IPS-NIHi11 (cell line): ENCODE measurements around the gene HIPK2.

Experiments used
- DNase-seq: peaks from one replicate; pipeline ENCODE4 v3.0.0; 2012; ENCODE audit warnings: mixed read lengths, low spot score

Gene HIPK2

DNA sequence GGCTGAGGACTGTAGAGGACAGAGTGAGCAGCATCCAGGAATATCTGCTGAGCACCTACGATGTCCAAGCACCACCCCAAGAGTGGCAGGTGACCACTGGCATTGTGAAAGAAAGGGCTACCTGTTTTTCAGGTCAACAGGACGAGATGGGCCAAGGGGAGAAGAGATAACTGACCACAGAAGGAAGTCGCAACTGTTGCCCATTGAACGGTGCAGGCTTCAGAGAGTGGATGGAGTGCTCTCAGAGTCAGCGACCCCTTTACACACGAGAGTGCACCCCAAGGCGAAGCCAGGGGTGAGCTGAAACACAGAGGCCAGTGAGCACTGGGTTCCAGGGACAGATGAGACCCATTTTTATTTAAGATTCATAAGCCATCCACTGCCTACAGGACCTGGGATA lies 42.3 kb downstream of the HIPK2 start:
- DNase-seq: no peak

DNA sequence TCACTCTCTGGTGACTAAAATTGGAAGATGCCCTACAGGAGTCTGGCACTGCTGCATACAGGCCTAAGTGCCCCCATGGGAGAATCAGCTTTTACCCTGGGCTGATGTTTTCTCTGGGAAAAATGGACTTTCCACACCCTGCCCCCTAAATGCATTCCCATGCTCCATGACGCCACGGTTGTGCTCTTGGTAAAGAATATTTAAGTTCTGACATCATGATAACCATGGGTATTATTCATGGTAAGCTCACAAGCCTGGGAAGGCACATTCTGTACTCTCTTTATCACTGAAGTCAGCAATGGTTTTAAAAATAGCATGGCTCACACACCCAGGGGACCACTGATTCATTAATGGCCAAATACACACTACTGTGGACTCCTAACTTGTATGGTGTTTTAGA lies 43.4 kb downstream of the HIPK2 start:
- DNase-seq: no peak

DNA sequence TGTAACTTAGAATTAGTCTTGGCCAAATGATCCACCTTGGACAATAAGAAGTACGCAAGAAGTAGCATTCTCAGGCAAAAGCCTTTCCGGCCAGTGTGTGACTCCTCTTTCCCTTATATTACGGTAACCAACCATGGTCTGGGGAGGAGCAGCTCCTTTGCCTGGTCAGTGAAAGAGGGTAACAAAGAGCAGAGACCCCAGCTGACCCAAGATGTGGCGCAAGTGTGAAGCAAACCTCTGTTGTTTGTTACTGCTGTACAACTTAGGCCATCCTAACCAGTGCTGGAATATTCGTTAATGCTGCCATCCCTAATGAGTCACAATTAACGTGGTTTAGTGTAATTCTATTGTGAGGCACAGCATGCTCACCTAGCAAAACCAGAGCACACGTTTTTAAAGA lies 44.0 kb downstream of the HIPK2 start:
- DNase-seq: no peak

DNA sequence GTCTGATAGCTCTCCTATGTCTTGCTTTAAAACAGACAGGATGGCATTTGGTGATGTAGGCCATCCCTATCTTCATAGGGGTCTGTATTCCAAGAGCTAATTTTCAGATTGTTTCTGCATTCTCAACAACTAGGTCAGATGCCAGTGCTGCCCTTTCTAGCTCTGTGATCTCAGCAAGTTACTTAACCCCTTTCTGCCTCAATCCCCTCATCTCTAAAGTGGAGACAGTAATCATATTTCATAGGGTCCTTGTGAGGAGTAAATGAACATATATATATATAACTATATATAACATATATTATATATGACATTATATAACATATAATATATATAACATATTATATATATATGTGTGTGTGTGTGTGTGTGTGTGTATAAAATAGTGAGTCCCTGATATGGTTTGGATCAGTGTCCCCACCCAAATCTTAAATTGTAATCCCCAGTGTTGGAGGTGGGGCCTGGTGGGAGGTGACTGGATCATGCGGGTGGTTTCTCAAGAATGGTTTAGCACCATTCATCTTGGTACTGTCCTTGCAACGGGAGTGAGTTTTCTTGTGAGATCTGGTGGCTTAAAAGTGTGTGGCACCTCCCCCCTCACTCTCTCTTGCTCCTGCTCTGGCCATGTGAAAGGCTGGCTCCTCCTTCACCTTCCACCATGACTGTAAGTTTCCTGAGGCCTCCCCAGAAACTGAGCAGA lies 45.2 kb downstream of the HIPK2 start:
- DNase-seq: no peak

DNA sequence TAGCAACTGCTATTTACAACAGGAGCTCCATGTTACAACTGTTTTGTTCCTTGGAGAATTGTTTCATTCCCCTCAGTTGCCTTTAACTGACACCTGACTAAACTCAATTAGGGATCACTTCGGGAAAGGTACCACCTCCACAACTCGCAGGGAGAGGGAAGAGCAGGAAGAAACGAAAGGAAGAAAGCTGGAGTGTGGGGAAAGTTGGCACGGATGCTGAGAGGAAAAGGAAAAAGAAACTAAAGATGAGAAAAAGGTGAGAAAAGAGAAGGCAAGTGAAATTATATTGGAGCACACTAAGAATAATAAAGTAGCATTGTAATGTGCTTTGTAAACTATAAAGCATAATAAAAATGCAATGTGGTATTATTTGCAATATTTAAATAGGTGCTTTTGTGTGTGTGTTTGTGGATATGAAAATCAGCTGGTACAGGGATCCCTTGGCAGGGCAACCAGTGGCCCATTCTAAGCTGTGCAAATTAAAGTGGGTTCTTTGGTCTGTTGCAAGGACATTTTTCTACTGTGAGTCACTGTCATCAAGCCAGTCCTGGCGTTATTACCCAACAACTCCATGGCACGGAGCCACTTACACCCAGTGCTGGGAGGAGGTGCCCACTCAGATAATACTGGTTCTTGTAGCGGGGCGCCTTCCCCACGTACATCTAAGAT lies 45.9 kb downstream of the HIPK2 start:
- peak; percentile 51 for DNase-seq

DNA sequence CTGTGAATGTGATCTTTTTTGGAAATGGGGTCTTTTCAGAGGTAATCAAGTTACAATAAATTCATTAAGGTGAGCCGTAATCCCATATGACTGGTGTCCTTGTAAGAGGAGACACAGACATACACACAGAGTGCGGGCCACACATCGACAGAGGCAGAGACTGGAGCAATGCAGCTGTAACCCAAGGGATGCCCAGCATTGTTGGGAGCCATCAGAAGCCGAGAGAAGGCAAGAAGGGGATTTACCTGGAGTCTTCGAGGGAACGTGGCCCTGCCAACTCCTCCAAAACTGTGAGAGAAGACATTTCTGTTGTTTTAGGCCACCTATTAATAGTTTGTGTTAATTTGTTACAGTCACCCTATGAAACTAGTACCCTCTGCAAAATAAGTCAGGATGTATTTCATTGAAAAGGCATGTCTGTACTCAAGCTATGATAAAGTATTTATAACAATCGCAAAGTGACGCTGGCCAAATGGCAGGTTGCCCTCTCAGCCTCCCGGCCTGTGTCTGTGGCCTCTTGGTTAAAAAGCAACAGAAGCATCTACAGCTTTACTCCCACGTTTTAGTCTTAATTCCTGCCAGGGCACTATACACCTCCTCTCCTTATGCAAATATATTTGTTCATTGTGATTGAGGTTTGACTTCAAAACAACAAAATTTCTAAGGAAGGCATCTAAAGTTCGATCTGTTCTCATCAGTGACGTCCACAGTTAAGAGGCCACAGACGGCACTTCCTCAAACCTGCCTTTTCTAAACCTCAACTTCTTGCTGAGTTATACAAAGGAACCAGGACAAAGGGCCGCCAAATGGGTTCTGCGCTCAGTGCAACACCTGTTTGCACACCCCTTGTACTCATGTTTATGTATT lies 46.8 kb downstream of the HIPK2 start:
- no peak for DNase-seq

DNA sequence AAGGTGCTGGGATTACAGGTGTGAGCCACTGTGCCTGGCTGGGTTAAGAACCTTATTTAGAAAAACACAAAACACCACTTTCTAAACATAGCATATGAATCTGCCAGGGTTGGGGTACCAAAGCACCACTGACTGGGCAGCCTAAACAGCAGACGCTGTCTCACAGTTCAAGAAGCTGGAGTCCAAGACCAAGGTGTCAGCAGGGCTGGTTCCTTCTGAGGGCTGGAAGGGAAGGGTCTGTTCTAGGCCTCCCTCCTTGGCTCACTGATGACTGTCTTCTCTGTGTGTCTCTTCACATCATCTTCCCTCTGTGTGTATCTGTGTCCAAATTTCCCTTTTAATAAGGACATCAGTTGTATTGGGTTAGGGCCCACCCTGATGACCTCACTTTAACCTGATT lies 49.6 kb downstream of the HIPK2 start:
- DNase-seq: no peak

DNA sequence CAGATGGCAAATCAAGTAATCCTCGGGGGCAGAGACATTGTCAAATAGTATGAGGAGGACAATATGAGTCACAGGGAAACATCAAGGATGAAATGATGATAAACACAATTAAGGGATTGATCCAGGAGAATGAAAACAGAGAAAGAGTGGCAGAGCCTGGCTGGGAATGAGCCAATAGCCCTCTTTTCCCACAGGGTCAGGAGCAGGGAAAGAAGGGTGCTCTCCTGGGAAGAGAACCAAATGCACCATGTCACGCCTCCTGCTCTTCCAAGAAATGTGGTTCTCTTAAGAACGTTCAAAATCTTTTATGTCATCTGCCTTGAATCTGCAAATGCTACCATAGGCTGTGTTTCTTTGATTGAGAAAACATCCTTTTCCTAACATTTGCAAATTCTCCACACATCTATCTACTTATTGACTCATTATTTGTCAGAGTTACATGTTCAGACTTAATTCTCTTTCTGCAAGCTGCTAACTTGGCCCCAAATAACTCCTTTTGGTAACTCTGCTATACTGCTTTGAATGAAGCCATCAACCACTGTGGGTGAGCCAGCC lies 50.6 kb downstream of the HIPK2 start:
- no peak for DNase-seq

DNA sequence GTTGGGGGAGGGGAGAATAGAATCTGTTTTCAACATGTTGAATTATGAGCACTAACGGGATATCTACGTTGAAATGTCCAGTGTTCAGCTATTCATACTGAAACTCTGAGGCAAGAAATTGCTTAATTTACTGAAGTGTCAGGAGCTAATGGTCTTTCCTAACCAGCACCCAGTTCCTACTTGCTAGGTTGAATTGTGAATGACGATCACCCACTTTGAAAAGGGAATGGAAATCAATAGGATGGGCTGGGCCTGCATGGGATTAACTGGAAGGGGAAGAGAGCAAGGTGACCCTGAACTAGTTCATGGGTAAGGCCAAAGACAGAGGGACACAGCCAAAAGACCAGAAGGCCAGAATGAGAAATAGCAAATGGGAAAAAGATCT lies 51.3 kb downstream of the HIPK2 start:
- DNase-seq: no peak

DNA sequence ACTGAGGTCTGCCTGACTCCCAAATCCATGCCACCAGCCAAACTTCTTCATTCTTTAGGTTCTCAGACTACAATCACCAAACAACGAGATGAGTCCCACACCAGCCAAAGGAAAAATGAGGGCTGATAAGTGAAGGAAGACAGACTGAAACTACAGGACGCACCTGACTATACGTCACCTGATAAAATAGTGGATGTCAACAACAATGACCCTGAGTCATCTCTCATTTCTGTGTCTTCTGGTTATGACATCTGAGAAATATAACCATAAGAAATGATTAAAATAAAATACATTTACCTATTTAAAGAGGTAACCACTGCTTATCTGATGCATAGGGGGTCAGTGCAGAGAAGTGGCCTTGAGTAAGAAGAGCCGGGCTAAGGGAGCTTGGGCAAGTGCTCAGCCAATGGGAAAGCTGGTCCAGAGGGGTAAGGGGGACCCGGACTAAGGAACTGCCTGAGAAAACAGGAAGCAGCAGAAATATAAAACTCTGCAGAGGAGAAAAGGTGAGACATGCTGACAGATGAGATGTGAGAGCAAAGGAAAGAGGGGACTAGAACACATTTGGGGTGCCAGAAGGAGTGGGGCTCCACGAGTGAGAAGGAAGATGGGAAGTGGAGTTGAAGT lies 51.8 kb downstream of the HIPK2 start:
- DNase-seq: no peak

DNA sequence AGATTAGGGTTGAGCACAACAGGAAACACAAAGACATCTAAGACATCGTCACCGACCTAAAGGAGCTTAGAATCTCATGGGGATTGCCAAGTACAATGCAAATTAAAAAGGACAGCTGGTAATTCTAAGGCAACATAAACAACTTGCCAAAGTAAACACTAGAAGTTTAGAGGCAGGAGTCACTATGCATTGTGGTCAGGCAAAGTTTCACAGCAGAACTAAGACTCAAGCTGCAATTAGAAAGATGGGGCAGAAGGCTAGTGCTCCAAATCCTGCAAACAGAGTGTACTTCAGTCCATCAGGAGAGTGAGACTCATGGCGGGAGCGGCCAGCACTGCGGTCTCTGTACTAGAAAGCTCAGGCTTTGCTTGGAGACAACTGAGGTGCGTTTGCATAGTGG lies 52.7 kb downstream of the HIPK2 start:
- DNase-seq: no peak

DNA sequence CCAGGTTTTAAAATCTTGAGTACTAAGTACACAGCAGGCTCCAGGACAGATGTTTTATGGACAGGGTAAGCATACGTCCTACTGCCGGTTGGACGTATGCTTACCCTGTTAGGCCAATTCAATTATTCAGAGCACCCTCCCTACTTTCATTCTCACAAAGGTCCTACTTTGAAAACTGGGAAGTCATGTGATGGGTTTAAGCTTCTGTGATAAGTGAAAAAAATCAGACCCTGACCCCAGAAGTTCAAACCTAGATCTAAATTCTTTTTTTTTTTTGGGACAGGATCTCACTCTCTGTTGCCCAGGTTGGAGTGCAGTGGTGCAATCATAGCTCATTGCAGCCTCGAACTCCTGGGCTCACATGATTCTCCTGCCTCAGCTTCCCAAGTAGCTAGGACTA lies 55.2 kb downstream of the HIPK2 start:
- no peak for DNase-seq

DNA sequence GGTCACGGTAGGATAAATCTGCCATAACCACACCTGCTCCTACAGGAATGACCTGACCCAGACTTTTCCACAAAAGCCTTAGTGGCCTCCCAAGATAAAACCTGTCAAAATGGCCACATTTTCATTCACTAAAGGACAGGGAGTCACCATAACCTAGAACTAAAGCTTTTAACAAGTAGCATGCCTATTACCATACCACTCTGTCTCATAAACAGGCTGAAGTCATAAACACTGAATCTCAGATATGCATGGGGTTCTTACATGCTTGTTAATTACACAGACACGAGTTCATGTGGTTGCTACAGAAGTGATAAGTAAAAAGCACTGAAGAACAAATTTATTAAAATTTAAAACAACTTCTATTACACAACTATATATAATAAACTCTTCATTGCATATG lies 56.0 kb downstream of the HIPK2 start:
- no peak for DNase-seq

DNA sequence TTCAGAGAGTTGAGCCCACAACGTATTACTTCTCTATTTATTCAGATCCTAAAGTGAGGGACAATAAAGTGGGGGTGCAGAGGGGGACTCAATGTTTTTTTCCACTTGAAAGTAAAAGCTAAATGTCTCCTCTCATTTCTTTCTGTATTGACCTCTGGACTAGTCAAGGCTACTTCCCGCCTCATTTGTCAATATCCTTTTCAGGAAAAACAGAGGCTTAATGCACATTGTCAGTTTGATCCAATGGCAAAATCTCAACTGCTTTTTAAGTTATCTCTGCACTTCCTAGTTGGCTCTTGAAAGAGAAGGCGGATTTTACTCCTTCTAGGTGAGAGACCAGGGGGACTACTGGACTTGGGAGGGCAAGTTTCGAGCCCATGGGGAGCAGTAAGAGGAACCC lies 56.4 kb downstream of the HIPK2 start:
- no peak for DNase-seq

DNA sequence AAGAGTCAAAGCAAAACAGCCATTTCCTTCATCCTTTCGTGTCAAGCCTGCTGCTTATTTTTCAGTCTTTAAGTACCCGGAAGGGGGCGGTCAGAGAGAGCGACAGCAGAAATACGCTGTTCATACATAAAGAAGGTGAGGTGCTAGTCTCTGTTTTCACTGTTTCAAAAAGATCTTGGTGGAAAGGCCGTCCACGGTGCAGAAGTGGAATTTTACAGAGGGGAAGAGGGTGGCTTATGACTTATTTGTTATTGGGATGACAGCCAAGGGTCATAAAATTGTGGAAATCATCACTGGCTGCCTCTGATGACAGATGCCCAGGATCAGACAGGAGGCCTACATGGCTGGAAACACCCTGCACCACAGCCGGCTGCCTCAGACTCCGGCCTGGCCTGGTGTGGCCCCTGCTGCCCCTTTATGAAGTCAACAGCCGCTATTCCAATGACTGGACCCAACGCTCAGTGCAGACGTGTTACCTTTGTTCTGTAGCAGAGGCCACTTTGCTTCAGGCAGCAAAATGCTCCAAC lies 57.0 kb downstream of the HIPK2 start:
- no peak for DNase-seq

DNA sequence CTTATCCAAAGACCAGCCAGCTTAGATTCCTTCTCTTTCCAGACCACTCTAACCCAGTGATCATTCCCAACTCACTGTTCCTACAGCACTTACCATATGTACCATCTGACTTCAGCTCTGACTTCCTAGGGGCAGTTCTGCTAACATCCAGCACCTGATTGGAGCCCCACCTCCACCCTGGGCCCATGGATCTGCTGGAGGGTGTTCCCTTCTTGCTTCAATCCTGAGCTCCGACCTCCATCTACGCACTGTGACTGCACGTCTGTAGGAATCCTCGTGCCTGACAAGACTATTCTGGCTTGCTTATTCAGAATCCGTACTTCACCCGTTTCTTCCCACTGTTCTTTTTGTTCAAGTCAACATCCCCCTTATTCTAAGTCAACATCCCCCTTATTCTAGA lies 57.6 kb downstream of the HIPK2 start:
- no peak for DNase-seq

DNA sequence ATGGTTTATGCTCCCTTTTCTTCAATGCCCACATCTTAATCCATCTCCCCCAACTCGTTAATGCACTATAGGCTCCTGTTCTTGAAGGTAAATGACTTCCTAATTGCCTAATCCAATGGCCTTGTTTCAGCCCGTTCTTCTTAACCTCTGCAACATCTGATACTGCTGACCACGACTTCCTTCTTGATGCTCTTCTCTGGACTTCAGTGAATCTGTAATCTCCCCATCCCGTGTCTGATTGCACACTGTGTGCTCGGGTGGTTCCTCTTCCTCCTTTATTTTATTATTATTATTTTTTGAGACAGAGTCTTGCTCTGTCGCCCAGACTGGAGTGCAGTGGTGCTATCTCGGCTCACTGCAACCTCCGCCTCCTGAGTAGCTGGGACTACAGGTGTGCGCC lies 58.9 kb downstream of the HIPK2 start:
- no peak for DNase-seq

DNA sequence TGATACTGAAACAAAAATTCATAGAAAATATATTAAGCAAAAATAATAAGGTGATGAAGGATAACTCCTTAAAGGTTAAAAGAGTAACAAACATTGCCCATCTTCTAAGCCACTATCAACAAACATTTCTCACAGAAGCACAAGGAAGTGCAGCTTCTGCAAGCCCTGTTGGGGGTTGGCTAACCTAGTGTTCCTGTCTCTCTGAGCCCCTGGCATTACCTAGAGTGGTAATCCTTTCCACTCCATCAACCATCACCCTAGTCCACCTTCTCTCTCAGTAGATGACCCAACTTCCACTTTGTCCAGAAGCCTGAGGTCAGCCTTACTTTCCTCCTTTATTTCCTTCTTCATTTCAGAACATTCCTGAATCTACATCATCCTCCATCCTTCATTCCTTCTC lies 59.7 kb downstream of the HIPK2 start:
- DNase-seq: no peak

DNA sequence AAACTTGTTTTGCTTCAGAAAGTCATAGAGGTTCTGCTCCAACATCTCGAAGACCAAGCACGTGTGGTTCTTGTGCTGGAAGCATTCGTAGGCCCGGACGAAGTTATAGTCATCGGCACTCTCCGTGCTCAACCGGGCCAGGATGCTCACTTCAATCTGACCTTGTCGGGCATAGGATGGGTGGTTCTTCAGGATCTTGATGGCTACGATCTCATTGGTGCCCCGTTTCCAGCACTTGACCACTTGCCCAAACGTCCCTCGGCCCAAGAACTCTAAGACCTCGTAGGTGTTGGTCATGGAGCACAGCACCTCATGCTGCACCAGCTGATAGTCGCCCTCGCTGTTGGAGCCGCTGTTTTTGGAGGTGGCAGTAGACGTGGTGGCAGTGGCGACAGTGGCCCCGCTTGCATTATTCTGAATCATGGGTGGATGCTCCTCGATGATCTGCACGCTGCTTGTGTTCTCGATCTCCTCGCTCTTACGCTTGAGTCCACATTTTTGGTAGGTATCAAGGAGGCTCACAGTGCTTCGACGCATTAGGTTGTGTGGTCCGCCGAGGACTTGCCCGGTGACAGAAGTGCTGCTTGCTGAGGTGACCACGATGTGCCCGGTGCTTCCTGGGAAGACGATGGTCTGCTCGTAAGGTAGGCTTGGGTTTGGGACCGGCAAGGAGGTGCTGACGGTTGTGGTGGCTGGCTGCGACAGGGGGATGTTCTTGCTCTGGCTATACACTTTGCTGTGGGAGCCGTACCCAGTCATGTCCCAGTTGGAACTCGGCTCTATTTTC lies 61.4 kb downstream of the HIPK2 start:
- no peak for DNase-seq

DNA sequence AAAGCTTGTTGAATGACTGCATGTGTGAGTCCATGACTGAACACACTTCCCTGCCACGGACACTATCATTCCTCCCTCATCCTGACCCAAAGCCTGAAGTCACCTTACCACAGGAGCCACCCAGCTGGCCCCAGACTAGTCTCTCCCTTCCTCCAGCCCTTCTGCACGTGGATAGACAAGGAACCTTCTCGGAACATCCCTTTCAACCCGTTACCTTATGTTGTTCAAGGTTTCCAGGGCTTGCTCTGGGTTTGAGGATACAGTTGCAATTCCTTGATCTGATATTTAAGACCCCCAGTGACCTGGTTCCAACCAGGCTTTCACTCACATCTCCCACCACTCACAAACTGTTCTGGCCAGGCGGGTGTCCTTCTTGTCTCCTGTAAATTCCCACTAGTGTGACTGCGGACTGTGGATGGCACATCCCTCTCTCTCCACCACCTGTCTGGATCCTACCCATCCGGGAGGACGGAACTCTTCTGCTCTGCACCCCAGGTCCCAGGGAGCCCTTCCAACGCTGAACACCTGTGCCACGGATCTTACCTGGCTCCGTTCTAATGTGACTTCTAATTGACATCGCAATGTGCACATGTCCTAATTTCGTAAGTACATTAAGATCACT lies 62.5 kb downstream of the HIPK2 start:
- no peak for DNase-seq
